Ascending aorta (tissue), 2 donors: ENCODE measurements around the gene PRSS58. TPM values are rescaled to one million over a fixed set of nuclear protein-coding genes. Genes with fewer than 3 reads are reported as not detected.
A peak's percentile ranks its signal among the peaks of the same experiment; 100 is the strongest.

ENCODE experiments used
- DNase-seq, 2 donors: peaks; one replicate each; pipeline ENCODE4 v3.0.0-alpha.2; 2019; ENCODE audit warnings: low spot score in 2 of 2
- H3K27ac ChIP-seq, 2 donors: fragments of 200-600 bp; sonication (generic); one replicate each; pipeline ENCODE4 v1.5.1; 2016 to 2017; ENCODE audit warnings: mild to moderate bottlenecking in 1 of 2
- H3K27me3 ChIP-seq: fragments of 200-600 bp; sonication (generic); one replicate; pipeline ENCODE4 v1.5.1; 2017
- H3K36me3 ChIP-seq, 2 donors: fragments of 200-600 bp; sonication (generic); one replicate each; pipeline ENCODE4 v1.5.1; 2016
- H3K4me1 ChIP-seq, 2 donors: fragments of 200-600 bp; sonication (generic); one replicate each; pipeline ENCODE4 v1.5.1; 2016 to 2017; ENCODE audit warnings: mild to moderate bottlenecking in 1 of 2
- H3K4me3 ChIP-seq, 2 donors: fragments of 200-600 bp; sonication (generic); one replicate each; pipeline ENCODE4 v1.5.1; 2016 to 2017; ENCODE audit warnings: mild to moderate bottlenecking in 1 of 2
- H3K9me3 ChIP-seq, 2 donors: fragments of 200-600 bp; sonication (generic); one replicate each; pipeline ENCODE4 v1.5.1; 2016
- CTCF ChIP-seq, 3 experiments: fragments of 200-600 bp in 2 of 3; fragments of 450-650 bp in 1 of 3; sonication (generic) in 2 of 3; IDR thresholded peaks; one replicate each; pipeline ENCODE4 v1.5.1; 2016 to 2019; ENCODE audit warnings: antibody characterized with exemption in 3 of 3, mild to moderate bottlenecking in 1 of 3, moderate library complexity in 1 of 3
- intact Hi-C: fragments of 100-400 bp; cut with DNase I; formaldehyde crosslinking; loops from one replicate; pipeline ENCODE4 v1.15.1; 2023
- total RNA-seq: library from RNA; depleted of rRNA; stranded (reverse); fragments of >200 nt; gene quantifications from one replicate; pipeline ENCODE4 v1.1.0, GENCODE V29; 2016

Gene PRSS58
- not detected for total RNA-seq

DNA sequence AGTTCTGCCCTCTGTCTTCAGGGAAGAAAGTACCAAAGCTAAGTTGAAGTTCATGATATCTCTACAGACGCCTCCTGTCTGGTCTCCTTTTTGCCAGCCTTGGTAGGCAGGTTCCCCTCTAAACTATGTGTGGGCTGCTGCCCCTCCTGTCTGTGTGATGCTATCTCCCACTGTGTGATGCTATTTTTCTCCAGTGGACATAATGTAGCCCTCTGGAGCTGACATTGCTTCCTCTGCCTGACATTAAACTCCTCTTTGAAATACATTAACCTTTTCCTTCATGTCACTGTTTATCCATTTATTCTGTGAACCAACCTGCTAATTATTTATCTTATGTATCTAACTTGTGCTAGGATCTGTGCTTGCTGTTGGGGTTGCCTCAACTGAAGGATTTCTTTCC lies at the start of gene PRSS58:
Gene PRSS58, minus strand, starts transcription at position 101 of the 400 bp plus-strand sequence. CDS start 351 bp downstream, outside the sequence.
- intact Hi-C loops, result no loop called here
- H3K36me3 ChIP-seq, result no peaks in the 10 kb centered on the region
- H3K9me3 ChIP-seq, result no peaks in the 10 kb centered on the region
- H3K27me3 ChIP-seq, result no peaks in the 10 kb centered on the region
- DNase-seq, result no peak
- TF ChIP-seq CTCF (IDR thresholded peaks at IDR 0.05), result no peak
- no peak within 1 kb of the TSS for H3K27ac ChIP-seq
- no peaks in the 10 kb centered on the region for H3K4me1 ChIP-seq
- H3K4me3 ChIP-seq, result no peak within 1 kb of the TSS

- DNase-seq, result no peak
- no peak for TF ChIP-seq CTCF (IDR thresholded peaks at IDR 0.05)
- intact Hi-C loops, result no loop called here
Observed at GRCh38 chr7:142307246-142307900, 49.5 kb upstream of the PRSS58 start.

DNA sequence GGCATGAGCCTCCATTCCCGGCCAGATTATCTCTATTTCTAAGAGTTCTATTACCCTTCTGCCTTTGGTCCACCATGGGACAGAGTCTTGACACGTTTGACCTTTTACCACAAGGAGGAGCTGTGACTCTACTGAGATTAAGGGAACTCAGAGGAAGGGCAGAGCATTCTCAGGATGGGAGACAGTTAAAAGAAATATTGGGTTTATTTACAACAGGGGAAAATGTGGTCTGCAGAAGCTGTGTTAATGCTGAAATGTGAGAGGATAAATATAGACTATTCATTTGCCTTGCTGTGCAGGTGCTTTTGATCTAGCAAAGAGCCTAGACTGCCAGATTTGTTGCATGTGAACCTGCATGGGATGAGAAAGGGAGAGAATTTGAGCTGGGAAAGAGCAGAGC lies 45.8 kb upstream of the PRSS58 start:
- H3K36me3 ChIP-seq, result no peaks in the 10 kb centered on the region
- no peak for DNase-seq
- no peaks in the 10 kb centered on the region for H3K9me3 ChIP-seq
- H3K27me3 ChIP-seq, result no peaks in the 10 kb centered on the region
- no peak for TF ChIP-seq CTCF (IDR thresholded peaks at IDR 0.05)
- H3K4me1 ChIP-seq, result no peaks in the 10 kb centered on the region
- H3K27ac ChIP-seq, result no peak overlapping the region
- no peak overlapping the region for H3K4me3 ChIP-seq
- intact Hi-C loops, result no loop called here

More at GRCh38 chr7:142307246-142307900, 49.5 kb upstream of the PRSS58 start:
- Histone ChIP-seq H3K27me3 (no peaks in the 10 kb centered on the region), H3K36me3 (no peaks in the 10 kb centered on the region), H3K27ac (no peak overlapping the region), H3K4me3 (no peak overlapping the region), H3K9me3 (no peaks in the 10 kb centered on the region), H3K4me1 (no peaks in the 10 kb centered on the region)

DNA sequence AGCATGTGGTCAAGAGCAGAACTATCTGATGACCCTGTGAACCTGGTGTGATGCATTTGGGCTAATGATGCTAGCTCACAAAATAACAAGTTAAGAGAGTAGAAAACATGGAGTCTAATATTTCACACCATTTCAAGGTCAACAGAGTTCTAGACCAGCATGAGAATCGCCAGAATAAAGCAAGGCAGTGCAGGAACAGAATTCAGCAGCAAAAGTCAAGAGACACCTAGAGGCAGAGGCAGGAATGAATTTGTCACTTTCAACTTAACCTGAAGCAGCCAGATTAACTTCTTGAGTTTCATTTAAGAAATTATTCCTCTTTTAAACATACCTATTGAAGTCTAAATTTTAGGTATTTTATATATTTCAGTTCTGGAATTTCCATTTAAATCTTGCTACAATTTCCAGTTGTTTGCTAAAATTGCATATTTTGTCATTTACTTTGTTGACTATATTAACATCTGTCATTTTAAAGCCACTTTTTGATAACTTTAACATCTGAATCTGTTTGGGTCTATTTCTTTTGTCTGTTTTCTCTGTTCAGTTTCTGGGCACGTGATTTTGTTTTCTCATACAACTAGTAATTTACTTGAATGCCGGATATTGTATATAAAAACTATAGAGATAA lies 44.2 kb upstream of the PRSS58 start:
- no peak overlapping the region for H3K27ac ChIP-seq
- no peak for DNase-seq
- intact Hi-C loops, result no loop called here

DNA sequence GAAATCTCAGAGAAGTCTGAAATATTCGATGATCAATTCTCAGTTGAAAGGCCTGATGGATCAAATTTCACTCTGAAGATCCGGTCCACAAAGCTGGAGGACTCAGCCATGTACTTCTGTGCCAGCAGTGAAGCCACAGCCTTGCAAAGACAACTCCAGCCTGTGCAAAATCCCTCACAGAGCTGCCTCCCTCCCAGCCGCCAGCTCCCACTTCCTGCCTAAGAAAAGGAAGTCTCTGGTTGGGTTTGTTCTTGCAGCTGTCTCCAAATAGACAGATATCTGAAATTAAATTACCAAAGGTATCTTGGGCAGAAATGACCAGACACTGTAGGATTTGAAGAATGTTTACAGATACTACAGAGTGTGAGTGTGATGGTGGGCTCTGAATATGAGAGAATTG lies 43.4 kb upstream of the PRSS58 start:
- no peaks in the 10 kb centered on the region for H3K4me1 ChIP-seq
- H3K4me3 ChIP-seq, result no peak overlapping the region
- H3K27ac ChIP-seq, result no peak overlapping the region
- no peaks in the 10 kb centered on the region for H3K36me3 ChIP-seq
- intact Hi-C loops, result no loop called here
- no peaks in the 10 kb centered on the region for H3K9me3 ChIP-seq
- H3K27me3 ChIP-seq, result no peaks in the 10 kb centered on the region
- DNase-seq, result no peak
- no peak for TF ChIP-seq CTCF (IDR thresholded peaks at IDR 0.05)

More for the DNA sequence above, 44.2 kb upstream of the PRSS58 start:
- Histone ChIP-seq H3K4me1 (no peaks in the 10 kb centered on the region), H3K36me3 (no peaks in the 10 kb centered on the region), H3K9me3 (no peaks in the 10 kb centered on the region), H3K27me3 (no peaks in the 10 kb centered on the region), H3K4me3 (no peak overlapping the region)
- peak in 1 of 3 experiments; percentile 8 for TF ChIP-seq CTCF (IDR thresholded peaks at IDR 0.05)
